Measurements from ENCODE around the gene TIAM2.

Gene TIAM2

GRCh38 chr6:155232848-155233247 is 237.7 kb downstream of the TIAM2 start:
- H3K4me1 ChIP-seq (ENCODE audit: insufficient read depth, low read length, severe bottlenecking): no peaks in the 10 kb centered on the region
- no peak overlapping the region for H3K4me2 ChIP-seq (ENCODE audit: low read length)
- no peaks in the 10 kb centered on the region for H3K27me3 ChIP-seq (ENCODE audit: insufficient read depth, low read length)
- no peaks in the 10 kb centered on the region for H3K79me2 ChIP-seq (ENCODE audit: insufficient read depth, low read length)
- H3K9ac ChIP-seq (ENCODE audit: low read length): no peak overlapping the region
- no peaks in the 10 kb centered on the region for H3K9me2 ChIP-seq (ENCODE audit: low read depth, low read length)
- no peak overlapping the region for H2AFZ ChIP-seq (ENCODE audit: low read length)
- TF ChIP-seq CTCF (IDR thresholded peaks at IDR 0.05; ENCODE audit: low read length) (no peak), EZH2 (IDR thresholded peaks at IDR 0.05; ENCODE audit: borderline replicate concordance, low read length) (no peak)
- no peaks in the 10 kb centered on the region; the same call in 1 of the 2 replicates for H3K9me3 ChIP-seq (ENCODE audit: low read length)
- H3K4me3 ChIP-seq (ENCODE audit: low read depth, low read length, poor library complexity, severe bottlenecking): no peak overlapping the region
- H3K36me3 ChIP-seq (ENCODE audit: insufficient read depth, low read length): no peaks in the 10 kb centered on the region
- no peaks in the 10 kb centered on the region for H3F3A ChIP-seq (ENCODE audit: insufficient read depth, low read length)
- no peaks in the 10 kb centered on the region for H4K20me1 ChIP-seq (ENCODE audit: insufficient read depth, low read length)
- no peak overlapping the region for H3K27ac ChIP-seq (ENCODE audit: low read depth, low read length, poor library complexity, severe bottlenecking)

- no peaks in the 10 kb centered on the region for H3K36me3 ChIP-seq (ENCODE audit: insufficient read depth, low read length)
- H3K27me3 ChIP-seq (ENCODE audit: insufficient read depth, low read length): no peaks in the 10 kb centered on the region
- H3K79me2 ChIP-seq (ENCODE audit: insufficient read depth, low read length): no peaks in the 10 kb centered on the region
- no peaks in the 10 kb centered on the region; the same call in 1 of the 2 replicates for H3K9me3 ChIP-seq (ENCODE audit: low read length)
- no peak for TF ChIP-seq EZH2 (IDR thresholded peaks at IDR 0.05; ENCODE audit: borderline replicate concordance, low read length)
- no peak for TF ChIP-seq CTCF (IDR thresholded peaks at IDR 0.05; ENCODE audit: low read length)
- H4K20me1 ChIP-seq (ENCODE audit: insufficient read depth, low read length): no peaks in the 10 kb centered on the region
- H3K4me1 ChIP-seq (ENCODE audit: insufficient read depth, low read length, severe bottlenecking): no peaks in the 10 kb centered on the region
- H3K9ac ChIP-seq (ENCODE audit: low read length): no peak overlapping the region
- no peak overlapping the region for H2AFZ ChIP-seq (ENCODE audit: low read length)
- H3K27ac ChIP-seq (ENCODE audit: low read depth, low read length, poor library complexity, severe bottlenecking): no peak overlapping the region
- no peaks in the 10 kb centered on the region for H3F3A ChIP-seq (ENCODE audit: insufficient read depth, low read length)
- no peaks in the 10 kb centered on the region for H3K9me2 ChIP-seq (ENCODE audit: low read depth, low read length)
- H3K4me2 ChIP-seq (ENCODE audit: low read length): no peak overlapping the region
- no peak overlapping the region for H3K4me3 ChIP-seq (ENCODE audit: low read depth, low read length, poor library complexity, severe bottlenecking)
These were observed 239.1 kb downstream of the TIAM2 start for GRCh38 chr6:155234167-155234566.

- Histone ChIP-seq H3K9me2 (ENCODE audit: low read depth, low read length) (no peaks in the 10 kb centered on the region), H2AFZ (ENCODE audit: low read length) (no peak overlapping the region), H3K4me2 (ENCODE audit: low read length) (no peak overlapping the region), H3K9me3 (ENCODE audit: low read length) (no peaks in the 10 kb centered on the region; the same call in 1 of the 2 replicates), H4K20me1 (ENCODE audit: insufficient read depth, low read length) (no peaks in the 10 kb centered on the region), H3K79me2 (ENCODE audit: insufficient read depth, low read length) (no peaks in the 10 kb centered on the region), H3K4me3 (ENCODE audit: low read depth, low read length, poor library complexity, severe bottlenecking) (no peak overlapping the region), H3K27me3 (ENCODE audit: insufficient read depth, low read length) (no peaks in the 10 kb centered on the region), H3K36me3 (ENCODE audit: insufficient read depth, low read length) (no peaks in the 10 kb centered on the region), H3K27ac (ENCODE audit: low read depth, low read length, poor library complexity, severe bottlenecking) (no peak overlapping the region), H3F3A (ENCODE audit: insufficient read depth, low read length) (no peaks in the 10 kb centered on the region), H3K9ac (ENCODE audit: low read length) (no peak overlapping the region), H3K4me1 (ENCODE audit: insufficient read depth, low read length, severe bottlenecking) (no peaks in the 10 kb centered on the region)
- TF ChIP-seq EZH2 (IDR thresholded peaks at IDR 0.05; ENCODE audit: borderline replicate concordance, low read length): no peak
- no peak for TF ChIP-seq CTCF (IDR thresholded peaks at IDR 0.05; ENCODE audit: low read length)
These were observed 239.6 kb downstream of the TIAM2 start for GRCh38 chr6:155234687-155235086.

Measured in OCI-LY1 (cell line).